PC-9 (cell line): ENCODE measurements around the gene LINC00632. TPM values are rescaled to one million over a fixed set of nuclear protein-coding genes. Genes with fewer than 3 reads are reported as not detected.
"Not testable (repeated sequence)": the region's sequence is repeated elsewhere in the genome, so short reads cannot be mapped to it uniquely, and the experiment has no call there.

Source experiments
- BruUV-seq: library from RNA; stranded (reverse); fragments of 400-500 nt; replicated peaks from 2 replicates; lab custom pipeline; 2021; lab: Mats Ljungman, UMichigan
- CTCF ChIA-PET: fragments of 300-600 bp; sonication (Branson Sonifier 250); formaldehyde crosslinking; loops from one replicate; lab custom pipeline; 2022; ENCODE audit warnings: antibody characterized with exemption; lab: Charles Lee
- POLR2A ChIA-PET: fragments of 300-600 bp; sonication (Branson Sonifier 250); formaldehyde crosslinking; loops from one replicate; lab custom pipeline; 2022; ENCODE audit warnings: antibody characterized with exemption; ENCODE audit not compliant: unreplicated experiment; lab: Charles Lee
- DNase-seq, 2 experiments: peaks; one replicate each; pipeline versions ENCODE4 v3.0.0 to v3.0.0-alpha.2; 2015 to 2022; ENCODE audit warnings: mixed read lengths in 1 of 2
- H2AFZ ChIP-seq: fragments of 200-600 bp; sonication (generic); 2 replicates; pipeline ENCODE4 v1.8.1; 2017; ENCODE audit warnings: antibody characterized with exemption
- H3F3A ChIP-seq: fragments of 200-600 bp; sonication (generic); 2 replicates; pipeline ENCODE4 v1.8.1; 2017; ENCODE audit warnings: antibody characterized with exemption, mild to moderate bottlenecking, low read depth; ENCODE audit not compliant: insufficient read depth
- H3K27ac ChIP-seq: fragments of 200-600 bp; sonication (generic); 2 replicates; pipeline ENCODE4 v1.6.1; 2016; ENCODE audit warnings: mixed run types
- H3K27me3 ChIP-seq: fragments of 200-600 bp; sonication (generic); 2 replicates; pipeline ENCODE4 v1.6.1; 2016; ENCODE audit warnings: low read depth, mixed run types; ENCODE audit not compliant: insufficient read depth
- H3K36me3 ChIP-seq: fragments of 200-600 bp; sonication (generic); 2 replicates; pipeline ENCODE4 v1.6.1; 2016; ENCODE audit warnings: low read depth, mixed run types
- H3K4me1 ChIP-seq: fragments of 200-600 bp; sonication (generic); replicated peaks from 2 replicates; pipeline ENCODE4 v1.6.1; 2016; ENCODE audit warnings: mixed run types; ENCODE audit not compliant: insufficient read depth
- H3K4me2 ChIP-seq: fragments of 200-600 bp; sonication (generic); 2 replicates; pipeline ENCODE4 v1.6.1; 2017; ENCODE audit warnings: mixed run types
- H3K4me3 ChIP-seq: fragments of 200-600 bp; sonication (generic); 2 replicates; pipeline ENCODE4 v1.6.1; 2016; ENCODE audit warnings: mixed run types
- H3K79me2 ChIP-seq: fragments of 200-600 bp; sonication (generic); 2 replicates; pipeline ENCODE4 v1.6.1; 2017; ENCODE audit warnings: low read depth, mixed run types
- H3K9me2 ChIP-seq: fragments of 200-600 bp; sonication (generic); 2 replicates; pipeline ENCODE4 v1.8.1; 2017; ENCODE audit warnings: mild to moderate bottlenecking; ENCODE audit not compliant: insufficient read depth
- H3K9me3 ChIP-seq: fragments of 200-600 bp; sonication (generic); 2 replicates; pipeline ENCODE4 v1.8.1; 2016; ENCODE audit warnings: low read depth; ENCODE audit not compliant: insufficient read depth
- H4K20me1 ChIP-seq: fragments of 200-600 bp; sonication (generic); 2 replicates; pipeline ENCODE4 v1.8.1; 2017; ENCODE audit not compliant: insufficient read depth
- CTCF ChIP-seq: fragments of 200-600 bp; sonication (generic); conservative IDR thresholded peaks from 2 replicates; pipeline ENCODE4 v1.6.1; 2017; ENCODE audit warnings: mixed run types, antibody characterized with exemption, mild to moderate bottlenecking, moderate library complexity
- EZH2 ChIP-seq: fragments of 200-600 bp; sonication (generic); IDR thresholded peaks from 2 replicates; pipeline ENCODE4 v1.8.0; 2017; ENCODE audit warnings: antibody characterized with exemption, low read depth
- intact Hi-C: fragments of 100-400 bp; cut with micrococcal nuclease; formaldehyde crosslinking; loops from one replicate; pipeline ENCODE4 v1.10.0; 2022; ENCODE audit not compliant: unreplicated experiment
- total RNA-seq: library from RNA; stranded (reverse); gene quantifications from 2 replicates; pipeline ENCODE4 v1.2.3, GENCODE V29; 2021

Gene LINC00632
- total RNA-seq, 1 experiment from 2014 or later: 0.46 TPM

- POLR2A ChIA-PET: no interaction called here
- no TSS peak for BruUV-seq
These were observed 36.5 kb upstream of the LINC00632 start for GRCh38 chrX:140672840-140673731.

GRCh38 chrX:140687706-140688105 lies 21.9 kb upstream of the LINC00632 start:
- Histone ChIP-seq H3K27me3 (no peaks in the 10 kb centered on the region), H3K4me1 (no peaks in the 10 kb centered on the region), H3K36me3 (no peaks in the 10 kb centered on the region), H3K9me2 (no peaks in the 10 kb centered on the region), H2AFZ (no peak overlapping the region), H3F3A (no peaks in the 10 kb centered on the region), H3K27ac (no peak overlapping the region), H4K20me1 (no peaks in the 10 kb centered on the region), H3K4me2 (no peak overlapping the region), H3K79me2 (no peaks in the 10 kb centered on the region), H3K4me3 (no peak overlapping the region), H3K9me3 (no peaks in the 10 kb centered on the region)
- ChIA-PET CTCF (no interaction called here), POLR2A (no interaction called here)
- DNase-seq: no peak
- no TSS peak for BruUV-seq
- intact Hi-C loops: no loop called here
- TF ChIP-seq CTCF: no peak
- TF ChIP-seq EZH2: no peak

More at GRCh38 chrX:140672840-140673731, 36.5 kb upstream of the LINC00632 start:
- CTCF ChIA-PET: no interaction called here
- Histone ChIP-seq H3F3A (no peaks in the 10 kb centered on the region), H3K9me2 (no peaks in the 10 kb centered on the region), H2AFZ (no peak overlapping the region), H3K9me3 (no peaks in the 10 kb centered on the region), H3K79me2 (no peaks in the 10 kb centered on the region), H3K4me2 (no peak overlapping the region), H4K20me1 (no peaks in the 10 kb centered on the region), H3K4me1 (no peaks in the 10 kb centered on the region), H3K36me3 (no peaks in the 10 kb centered on the region), H3K27ac (no peak overlapping the region), H3K4me3 (no peak overlapping the region), H3K27me3 (no peaks in the 10 kb centered on the region)
- no peak for DNase-seq
- intact Hi-C loops: no loop called here
- TF ChIP-seq CTCF: no peak

- H4K20me1 ChIP-seq, H2AFZ ChIP-seq, DNase-seq, H3K9me3 ChIP-seq, H3K27ac ChIP-seq, H3K36me3 ChIP-seq, intact Hi-C loops, H3F3A ChIP-seq, H3K4me2 ChIP-seq, H3K9me2 ChIP-seq, POLR2A ChIA-PET, BruUV-seq, H3K4me1 ChIP-seq, CTCF ChIA-PET, H3K79me2 ChIP-seq, H3K27me3 ChIP-seq, H3K4me3 ChIP-seq: not testable (repeated sequence)
These were observed 18.0 kb upstream of the LINC00632 start for GRCh38 chrX:140691596-140691995.
